ENCODE data around the gene SORCS2.

SORCS2 gene

DNA sequence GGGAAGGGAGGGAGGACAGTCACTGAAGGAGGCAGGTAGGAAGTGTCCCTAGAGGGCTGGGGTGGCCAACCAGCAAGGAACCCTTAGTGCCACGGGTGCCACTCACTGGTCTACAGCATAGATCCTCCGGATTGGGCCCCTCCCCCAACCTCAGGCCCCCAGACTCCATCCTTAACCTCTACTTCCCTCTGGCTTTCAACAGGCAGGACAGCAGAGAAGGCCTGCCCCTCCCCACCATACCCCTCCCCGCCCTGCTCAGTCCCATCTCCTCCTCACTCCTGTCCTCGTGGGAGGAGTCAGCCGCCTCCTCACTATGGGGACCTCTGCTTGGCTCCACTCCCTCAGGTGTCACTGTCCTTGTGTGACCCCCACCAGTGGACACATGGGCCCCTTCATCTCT is 320.1 kb downstream of the SORCS2 start:
- DNase-seq (ENCODE audit: low spot score) = no peak
- no peak for TF ChIP-seq CTCF (IDR thresholded peaks at IDR 0.05; ENCODE audit: extremely low read depth, missing control alignments)

DNA sequence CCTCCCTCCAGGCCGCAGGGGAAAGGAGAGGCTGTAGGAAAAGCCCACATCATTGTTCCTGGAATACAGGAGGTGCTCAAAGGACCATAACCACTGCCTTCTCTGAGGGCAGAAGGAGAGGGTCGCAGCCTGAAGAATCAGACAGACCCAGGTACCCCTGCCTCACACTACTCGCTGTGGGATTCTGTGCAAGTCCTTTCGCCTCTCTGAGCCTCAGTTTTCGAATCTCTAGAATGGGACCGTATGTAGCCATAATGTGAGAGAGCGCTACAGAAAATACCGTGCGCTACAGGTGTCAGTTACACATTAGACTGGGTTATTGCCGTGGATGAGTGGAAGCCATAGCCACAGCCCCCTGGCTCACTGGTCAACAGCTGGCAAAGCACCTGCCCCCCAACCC is 320.6 kb downstream of the SORCS2 start:
- TF ChIP-seq CTCF (IDR thresholded peaks at IDR 0.05; ENCODE audit: extremely low read depth, missing control alignments) = no peak
- DNase-seq (ENCODE audit: low spot score) = no peak

- DNase-seq (ENCODE audit: low spot score) = no peak
Observed at GRCh38 chr4:7513671-7514070, 321.3 kb downstream of the SORCS2 start.

DNA sequence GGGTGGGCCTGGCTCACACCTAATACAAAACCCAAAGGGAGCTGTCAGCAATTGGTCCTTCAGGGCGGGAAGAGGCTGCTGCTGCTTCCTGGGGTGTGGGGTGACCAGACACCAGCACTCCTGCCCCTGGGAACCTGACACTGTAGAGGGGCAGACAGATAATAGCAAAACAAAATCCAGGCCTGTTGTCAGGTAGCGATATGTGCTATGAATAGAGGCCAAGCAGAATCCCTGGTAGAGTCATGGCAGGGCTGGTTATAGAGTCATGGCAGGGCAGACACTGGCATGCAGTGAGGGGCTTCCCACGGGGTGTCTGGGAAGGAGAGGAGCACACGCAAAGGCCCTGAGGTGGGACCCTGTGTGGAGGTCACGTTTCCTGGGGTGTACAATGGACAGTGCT is 321.9 kb downstream of the SORCS2 start:
- DNase-seq (ENCODE audit: low spot score) = no peak

More at GRCh38 chr4:7513671-7514070, 321.3 kb downstream of the SORCS2 start:
- no peak for TF ChIP-seq CTCF (IDR thresholded peaks at IDR 0.05; ENCODE audit: extremely low read depth, missing control alignments)

GRCh38 chr4:7514789-7515188 is 322.5 kb downstream of the SORCS2 start:
- no peak for DNase-seq (ENCODE audit: low spot score)
- no peak for TF ChIP-seq CTCF (IDR thresholded peaks at IDR 0.05; ENCODE audit: extremely low read depth, missing control alignments)

More for the DNA sequence above, 321.9 kb downstream of the SORCS2 start:
- TF ChIP-seq CTCF (IDR thresholded peaks at IDR 0.05; ENCODE audit: extremely low read depth, missing control alignments) = no peak

GRCh38 chr4:7515390-7515902 is 323.1 kb downstream of the SORCS2 start:
- DNase-seq (ENCODE audit: low spot score) = no peak
- TF ChIP-seq CTCF (IDR thresholded peaks at IDR 0.05; ENCODE audit: extremely low read depth, missing control alignments) = no peak

- no peak for TF ChIP-seq CTCF (IDR thresholded peaks at IDR 0.05; ENCODE audit: extremely low read depth, missing control alignments)
- no peak for DNase-seq (ENCODE audit: low spot score)
Observed at GRCh38 chr4:7516096-7516772, 323.9 kb downstream of the SORCS2 start.

All from GM20000 (cell line).